ENCODE results near the gene PLEKHO2.
A peak's percentile ranks its signal among the peaks of the same experiment; 100 is the strongest.
"Not testable (repeated sequence)": the region's sequence is repeated elsewhere in the genome, so short reads cannot be mapped to it uniquely, and the experiment has no call there.

PLEKHO2 gene

GRCh38 chr15:64841344-64842095 is at the start of gene PLEKHO2:
TSS of gene PLEKHO2 (plus strand) at chr15:64841915. CDS start at chr15:64842017, 102 bp downstream.
- Mint-ChIP-seq H3K27ac (peak within 1 kb of the TSS; percentile 90), H3K36me3 (ENCODE audit: low read depth) (peaks cover 17% of the 10 kb centered on the region), H3K27me3 (ENCODE audit: low read depth) (no peaks in the 10 kb centered on the region), H3K9me3 (no peaks in the 10 kb centered on the region), H3K4me3 (peak within 1 kb of the TSS; percentile 89), H3K4me1 (ENCODE audit: low read depth) (peaks cover 56% of the 10 kb centered on the region)
- DNase-seq (ENCODE audit: low spot score), result peak; percentile 88

- Mint-ChIP-seq H3K27me3 (ENCODE audit: low read depth) (no peaks in the 10 kb centered on the region), H3K9me3 (no peaks in the 10 kb centered on the region), H3K4me3 (no peak overlapping the region), H3K27ac (no peak overlapping the region), H3K36me3 (ENCODE audit: low read depth) (no peaks in the 10 kb centered on the region), H3K4me1 (ENCODE audit: low read depth) (no peaks in the 10 kb centered on the region)
- no peak for DNase-seq (ENCODE audit: low spot score)
Observed at GRCh38 chr15:64792282-64792681, 49.4 kb upstream of the PLEKHO2 start.

- not testable (repeated sequence) for DNase-seq (ENCODE audit: low spot score); H3K9me3 Mint-ChIP-seq; H3K4me3 Mint-ChIP-seq; H3K27me3 Mint-ChIP-seq (ENCODE audit: low read depth); H3K27ac Mint-ChIP-seq; H3K36me3 Mint-ChIP-seq (ENCODE audit: low read depth); H3K4me1 Mint-ChIP-seq (ENCODE audit: low read depth)
Observed at GRCh38 chr15:64795299-64795698, 46.4 kb upstream of the PLEKHO2 start.

GRCh38 chr15:64795921-64796320 is 45.8 kb upstream of the PLEKHO2 start:
- H3K27me3 Mint-ChIP-seq (ENCODE audit: low read depth); H3K9me3 Mint-ChIP-seq; H3K4me1 Mint-ChIP-seq (ENCODE audit: low read depth); H3K36me3 Mint-ChIP-seq (ENCODE audit: low read depth); DNase-seq (ENCODE audit: low spot score); H3K4me3 Mint-ChIP-seq; H3K27ac Mint-ChIP-seq: not testable (repeated sequence)

GRCh38 chr15:64798905-64799304 is 42.8 kb upstream of the PLEKHO2 start:
- H3K27me3 Mint-ChIP-seq (ENCODE audit: low read depth); H3K9me3 Mint-ChIP-seq; DNase-seq (ENCODE audit: low spot score); H3K4me1 Mint-ChIP-seq (ENCODE audit: low read depth); H3K27ac Mint-ChIP-seq; H3K36me3 Mint-ChIP-seq (ENCODE audit: low read depth); H3K4me3 Mint-ChIP-seq: not testable (repeated sequence)

GRCh38 chr15:64800476-64800875 is 41.2 kb upstream of the PLEKHO2 start:
- H3K27ac Mint-ChIP-seq, result no peak overlapping the region
- DNase-seq (ENCODE audit: low spot score), result no peak
- no peaks in the 10 kb centered on the region for H3K4me1 Mint-ChIP-seq (ENCODE audit: low read depth)
- H3K4me3 Mint-ChIP-seq, result no peak overlapping the region
- no peaks in the 10 kb centered on the region for H3K36me3 Mint-ChIP-seq (ENCODE audit: low read depth)
- H3K27me3 Mint-ChIP-seq (ENCODE audit: low read depth), result no peaks in the 10 kb centered on the region
- H3K9me3 Mint-ChIP-seq, result no peaks in the 10 kb centered on the region

GRCh38 chr15:64803526-64803925 is 38.2 kb upstream of the PLEKHO2 start:
- H3K27me3 Mint-ChIP-seq (ENCODE audit: low read depth), result no peaks in the 10 kb centered on the region
- H3K36me3 Mint-ChIP-seq (ENCODE audit: low read depth), result no peaks in the 10 kb centered on the region
- no peaks in the 10 kb centered on the region for H3K9me3 Mint-ChIP-seq
- no peaks in the 10 kb centered on the region for H3K4me1 Mint-ChIP-seq (ENCODE audit: low read depth)
- H3K27ac Mint-ChIP-seq, result no peak overlapping the region
- no peak overlapping the region for H3K4me3 Mint-ChIP-seq
- no peak for DNase-seq (ENCODE audit: low spot score)

GRCh38 chr15:64804619-64805018 is 37.1 kb upstream of the PLEKHO2 start:
- no peak overlapping the region for H3K27ac Mint-ChIP-seq

GRCh38 chr15:64806509-64806908 is 35.2 kb upstream of the PLEKHO2 start:
- H3K4me1 Mint-ChIP-seq (ENCODE audit: low read depth), result no peaks in the 10 kb centered on the region
- no peak for DNase-seq (ENCODE audit: low spot score)
- H3K27ac Mint-ChIP-seq, result no peak overlapping the region

More at GRCh38 chr15:64804619-64805018, 37.1 kb upstream of the PLEKHO2 start:
- Mint-ChIP-seq H3K4me3 (no peak overlapping the region), H3K36me3 (ENCODE audit: low read depth) (no peaks in the 10 kb centered on the region), H3K27me3 (ENCODE audit: low read depth) (peaks cover 7% of the 10 kb centered on the region), H3K9me3 (no peaks in the 10 kb centered on the region), H3K4me1 (ENCODE audit: low read depth) (no peaks in the 10 kb centered on the region)
- DNase-seq (ENCODE audit: low spot score), result no peak

GRCh38 chr15:64807051-64807749 is 34.5 kb upstream of the PLEKHO2 start:
- H3K4me1 Mint-ChIP-seq (ENCODE audit: low read depth), result no peaks in the 10 kb centered on the region
- H3K9me3 Mint-ChIP-seq, result no peaks in the 10 kb centered on the region
- H3K27ac Mint-ChIP-seq, result no peak overlapping the region
- H3K27me3 Mint-ChIP-seq (ENCODE audit: low read depth), result peaks cover 7% of the 10 kb centered on the region
- DNase-seq (ENCODE audit: low spot score), result no peak
- no peaks in the 10 kb centered on the region for H3K36me3 Mint-ChIP-seq (ENCODE audit: low read depth)
- no peak overlapping the region for H3K4me3 Mint-ChIP-seq

More at GRCh38 chr15:64806509-64806908, 35.2 kb upstream of the PLEKHO2 start:
- Mint-ChIP-seq H3K4me3 (no peak overlapping the region), H3K36me3 (ENCODE audit: low read depth) (no peaks in the 10 kb centered on the region), H3K27me3 (ENCODE audit: low read depth) (peaks cover 7% of the 10 kb centered on the region), H3K9me3 (no peaks in the 10 kb centered on the region)

- Mint-ChIP-seq H3K36me3 (ENCODE audit: low read depth) (no peaks in the 10 kb centered on the region), H3K27ac (no peak overlapping the region), H3K27me3 (ENCODE audit: low read depth) (peaks cover 7% of the 10 kb centered on the region), H3K4me1 (ENCODE audit: low read depth) (no peaks in the 10 kb centered on the region), H3K9me3 (no peaks in the 10 kb centered on the region), H3K4me3 (no peak overlapping the region)
- DNase-seq (ENCODE audit: low spot score), result no peak
Observed at GRCh38 chr15:64807751-64808222, 33.9 kb upstream of the PLEKHO2 start.

- no peak for DNase-seq (ENCODE audit: low spot score)
- no peak overlapping the region for H3K27ac Mint-ChIP-seq
- no peaks in the 10 kb centered on the region for H3K4me1 Mint-ChIP-seq (ENCODE audit: low read depth)
- H3K4me3 Mint-ChIP-seq, result no peak overlapping the region
- H3K36me3 Mint-ChIP-seq (ENCODE audit: low read depth), result no peaks in the 10 kb centered on the region
- H3K9me3 Mint-ChIP-seq, result no peaks in the 10 kb centered on the region
- peaks cover 7% of the 10 kb centered on the region for H3K27me3 Mint-ChIP-seq (ENCODE audit: low read depth)
Observed at GRCh38 chr15:64808785-64809453, 32.8 kb upstream of the PLEKHO2 start.

GRCh38 chr15:64809649-64810496 is 31.8 kb upstream of the PLEKHO2 start:
- Mint-ChIP-seq H3K4me1 (ENCODE audit: low read depth) (no peaks in the 10 kb centered on the region), H3K4me3 (no peak overlapping the region), H3K36me3 (ENCODE audit: low read depth) (no peaks in the 10 kb centered on the region), H3K27ac (no peak overlapping the region), H3K9me3 (no peaks in the 10 kb centered on the region), H3K27me3 (ENCODE audit: low read depth) (peaks cover 7% of the 10 kb centered on the region)
- peak; percentile 51 for DNase-seq (ENCODE audit: low spot score)
